Measurements from ENCODE around the gene KRTAP5-8.

Gene KRTAP5-8

DNA sequence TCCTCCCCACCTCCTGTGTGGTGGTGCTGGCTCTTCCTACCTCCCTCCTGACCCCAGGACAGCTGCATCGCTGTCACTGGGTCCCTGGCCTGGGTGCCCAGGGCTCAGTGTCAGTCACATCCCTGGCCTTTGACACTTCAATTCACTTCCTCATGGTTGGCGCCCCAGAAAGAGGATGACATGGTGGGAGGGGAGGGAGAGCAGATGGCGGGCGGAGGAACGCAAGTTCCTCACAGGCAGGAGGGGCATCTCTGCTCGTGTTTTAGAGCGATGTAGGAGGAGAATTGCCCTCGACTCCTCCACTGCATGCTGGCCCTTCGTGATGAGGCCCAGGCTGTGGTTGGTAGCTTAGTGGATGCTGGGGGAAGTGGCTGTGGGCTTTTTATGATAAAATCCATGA lies 45.9 kb upstream of the KRTAP5-8 start:
- TF ChIP-seq CTCF (IDR thresholded peaks at IDR 0.05; ENCODE audit: extremely low read depth, insufficient read depth, missing control alignments), result no peak
- no peak for DNase-seq (ENCODE audit: low spot score)
- in situ Hi-C loops (cut with MboI; ENCODE audit: low pct_unique_long_range_greater_than_20kb, low sequenced_read_pairs, unreplicated experiment), result no loop called here

GRCh38 chr11:71495286-71496230 lies 42.3 kb upstream of the KRTAP5-8 start:
- no peak for DNase-seq (ENCODE audit: low spot score)
- in situ Hi-C loops (cut with MboI; ENCODE audit: low pct_unique_long_range_greater_than_20kb, low sequenced_read_pairs, unreplicated experiment), result no loop called here
- no peak for TF ChIP-seq CTCF (IDR thresholded peaks at IDR 0.05; ENCODE audit: extremely low read depth, insufficient read depth, missing control alignments)

GRCh38 chr11:71496421-71496820 lies 41.4 kb upstream of the KRTAP5-8 start:
- in situ Hi-C loops (cut with MboI; ENCODE audit: low pct_unique_long_range_greater_than_20kb, low sequenced_read_pairs, unreplicated experiment), result no loop called here
- no peak for DNase-seq (ENCODE audit: low spot score)
- no peak for TF ChIP-seq CTCF (IDR thresholded peaks at IDR 0.05; ENCODE audit: extremely low read depth, insufficient read depth, missing control alignments)

GRCh38 chr11:71498091-71498490 lies 39.7 kb upstream of the KRTAP5-8 start:
- TF ChIP-seq CTCF (IDR thresholded peaks at IDR 0.05; ENCODE audit: extremely low read depth, insufficient read depth, missing control alignments), result no peak
- in situ Hi-C loops (cut with MboI; ENCODE audit: low pct_unique_long_range_greater_than_20kb, low sequenced_read_pairs, unreplicated experiment), result no loop called here
- DNase-seq (ENCODE audit: low spot score), result no peak

- in situ Hi-C loops (cut with MboI; ENCODE audit: low pct_unique_long_range_greater_than_20kb, low sequenced_read_pairs, unreplicated experiment), result no loop called here
- DNase-seq (ENCODE audit: low spot score), result no peak
- no peak for TF ChIP-seq CTCF (IDR thresholded peaks at IDR 0.05; ENCODE audit: extremely low read depth, insufficient read depth, missing control alignments)
These were observed 38.7 kb upstream of the KRTAP5-8 start for GRCh38 chr11:71499125-71499524.

- in situ Hi-C loops (cut with MboI; ENCODE audit: low pct_unique_long_range_greater_than_20kb, low sequenced_read_pairs, unreplicated experiment), result no loop called here
- TF ChIP-seq CTCF (IDR thresholded peaks at IDR 0.05; ENCODE audit: extremely low read depth, insufficient read depth, missing control alignments), result no peak
- DNase-seq (ENCODE audit: low spot score), result no peak
These were observed 38.3 kb upstream of the KRTAP5-8 start for GRCh38 chr11:71499546-71499945.
